Daoy (cell line): ENCODE results near the gene FXYD4. TPM values are rescaled to one million over a fixed set of nuclear protein-coding genes. Genes with fewer than 3 reads are reported as not detected.

Experiments used
- DNase-seq: peaks from one replicate; pipeline ENCODE4 v3.0.0-alpha.2; 2015; ENCODE audit warnings: low read depth
- total RNA-seq: library from RNA; depleted of rRNA; stranded (reverse); fragments of >200 nt; shearing (Covaris generic); gene quantifications from 2 replicates; pipeline ENCODE4 v1.2.3, GENCODE V29; 2014

Gene FXYD4
- total RNA-seq, 1 experiment from 2014 or later: not detected

DNA sequence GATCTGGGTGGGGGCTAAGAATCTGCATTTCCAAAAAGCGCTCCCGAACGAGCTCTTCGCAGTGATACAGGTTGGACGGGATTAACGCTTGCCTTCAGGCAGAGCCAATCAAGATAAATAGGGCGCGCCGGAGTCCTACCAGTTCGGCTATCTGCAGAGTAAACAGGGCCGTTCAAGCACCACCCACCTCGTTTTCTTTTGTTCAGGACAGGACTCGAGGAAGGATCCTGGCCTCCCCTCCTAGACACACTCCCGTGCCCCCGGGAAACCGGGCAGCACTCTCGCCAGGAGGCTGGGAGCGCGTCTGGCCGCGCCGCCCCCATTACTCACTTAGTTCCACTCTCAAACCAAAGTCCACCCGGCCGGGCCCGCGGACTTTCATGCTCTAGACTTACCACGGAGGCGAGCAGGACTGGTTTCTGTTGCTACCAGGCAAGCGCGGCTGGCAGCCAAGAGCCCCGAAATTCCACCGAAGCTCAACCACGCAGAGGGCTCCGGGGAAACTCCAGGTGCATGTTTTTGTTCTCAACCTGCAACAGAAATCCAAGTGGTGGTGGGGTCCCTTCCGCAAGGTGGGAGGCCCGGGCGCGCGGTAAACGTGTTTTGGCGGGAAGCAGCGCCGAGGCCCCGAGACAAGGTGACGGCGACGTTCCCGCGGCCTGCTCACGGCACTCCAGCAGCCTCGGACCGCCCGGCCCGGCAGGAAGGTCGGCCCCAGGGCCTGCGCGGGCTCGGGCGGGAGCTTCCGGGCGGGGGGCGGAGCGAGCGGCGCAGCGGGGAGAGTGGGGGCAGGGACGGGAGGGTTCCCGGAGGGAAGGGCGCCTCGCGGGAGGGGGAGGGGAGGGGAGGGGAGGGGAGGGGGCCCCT lies 24.9 kb downstream of the FXYD4 start:
- DNase-seq: no peak

DNA sequence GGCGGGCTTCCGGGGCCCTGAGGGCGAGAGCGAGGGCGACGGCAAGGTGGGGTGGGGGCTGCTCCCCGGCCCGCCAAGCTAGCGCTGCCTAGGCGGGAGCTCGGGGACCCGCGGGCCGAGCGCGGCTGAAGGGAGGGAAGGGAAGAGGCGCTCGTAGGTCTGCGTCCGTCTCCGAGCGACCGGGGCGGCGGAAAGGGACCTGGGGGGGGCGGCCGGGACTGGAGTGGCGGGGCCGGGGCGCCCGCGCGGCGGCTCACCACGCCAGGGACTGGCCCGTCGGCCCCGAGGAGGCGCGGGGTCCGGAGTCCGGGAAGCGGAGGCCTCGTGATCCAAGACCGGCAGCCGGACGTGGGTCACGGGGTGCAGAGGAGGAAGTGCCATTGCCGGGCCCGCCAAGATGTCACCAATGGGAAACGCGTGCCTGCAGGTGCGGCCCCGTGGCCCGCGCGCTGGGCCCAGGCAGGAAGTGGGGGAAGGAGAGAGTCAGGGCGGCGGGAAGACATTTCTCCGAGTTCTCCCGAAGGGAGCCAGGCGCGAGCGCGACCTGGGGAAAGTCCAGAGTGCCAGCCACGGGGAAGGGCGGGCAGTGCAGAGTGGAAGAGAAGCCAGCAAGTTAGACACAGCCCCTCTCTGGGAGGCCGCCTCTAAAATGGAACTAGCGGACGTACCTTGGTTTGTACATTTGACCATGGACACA lies 25.6 kb downstream of the FXYD4 start:
- no peak for DNase-seq

DNA sequence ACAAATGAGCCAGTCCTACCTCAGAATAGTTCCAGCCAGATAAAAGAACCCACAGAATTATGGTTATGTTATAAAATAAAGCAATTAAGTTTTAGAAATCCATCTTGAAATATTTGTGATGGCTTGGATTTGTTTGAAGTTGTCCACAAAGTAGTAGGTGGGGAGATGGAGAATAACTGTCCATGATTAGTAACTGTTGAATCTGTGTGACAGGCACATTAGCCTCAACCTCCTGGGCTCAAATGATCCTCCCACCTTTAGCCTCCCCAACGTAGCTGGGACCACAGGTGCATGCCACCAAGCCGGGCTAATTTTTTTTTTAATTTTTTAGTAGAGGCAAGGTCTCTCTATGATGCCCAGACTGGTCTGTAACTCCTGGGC lies 27.5 kb downstream of the FXYD4 start:
- no peak for DNase-seq

DNA sequence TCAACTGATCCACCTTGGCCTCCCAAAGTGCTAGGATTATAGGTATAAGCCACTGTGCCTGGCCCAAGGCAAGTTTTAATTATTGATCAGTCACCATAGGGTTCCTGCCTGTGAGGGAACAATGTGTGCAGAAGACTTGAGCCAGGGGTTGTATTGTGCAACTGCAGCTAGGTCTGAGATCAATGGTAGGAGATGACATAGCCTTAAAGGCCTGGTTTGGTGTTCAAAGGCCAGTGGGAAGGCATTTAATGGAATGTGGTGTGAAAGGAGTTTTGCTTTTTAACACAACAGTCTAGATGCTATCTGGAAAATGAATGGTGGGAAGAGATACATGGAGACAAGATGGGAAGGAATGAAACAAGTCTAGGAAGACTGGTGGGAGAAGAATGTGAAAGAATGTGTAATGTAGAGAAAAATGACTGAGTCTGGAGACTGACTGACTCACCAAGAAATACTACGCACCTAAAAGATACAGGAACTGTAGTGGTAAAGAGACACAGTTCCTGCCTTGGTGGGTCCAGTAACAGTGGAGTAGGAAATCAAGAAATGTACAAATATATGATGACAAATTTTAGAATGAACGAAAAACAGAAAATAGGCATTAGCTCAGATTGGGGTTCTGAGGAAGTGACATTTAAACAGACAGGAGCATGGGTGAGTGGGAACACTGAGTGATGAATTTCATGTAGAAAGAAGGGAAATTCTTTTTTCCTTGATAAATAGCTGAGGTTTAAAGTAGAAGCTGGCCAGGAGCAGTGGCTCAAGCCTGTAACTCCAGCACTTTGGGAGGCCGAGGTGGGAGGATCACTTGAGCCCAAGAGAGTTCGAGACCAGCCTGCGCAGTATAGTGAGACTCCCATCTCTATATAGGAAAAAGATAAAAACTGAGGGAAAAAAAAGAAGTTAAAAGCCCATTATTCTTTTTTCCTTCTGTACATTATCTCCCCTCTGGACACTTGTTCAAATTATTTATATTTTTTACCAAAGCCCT lies 28.2 kb downstream of the FXYD4 start:
- DNase-seq: no peak

DNA sequence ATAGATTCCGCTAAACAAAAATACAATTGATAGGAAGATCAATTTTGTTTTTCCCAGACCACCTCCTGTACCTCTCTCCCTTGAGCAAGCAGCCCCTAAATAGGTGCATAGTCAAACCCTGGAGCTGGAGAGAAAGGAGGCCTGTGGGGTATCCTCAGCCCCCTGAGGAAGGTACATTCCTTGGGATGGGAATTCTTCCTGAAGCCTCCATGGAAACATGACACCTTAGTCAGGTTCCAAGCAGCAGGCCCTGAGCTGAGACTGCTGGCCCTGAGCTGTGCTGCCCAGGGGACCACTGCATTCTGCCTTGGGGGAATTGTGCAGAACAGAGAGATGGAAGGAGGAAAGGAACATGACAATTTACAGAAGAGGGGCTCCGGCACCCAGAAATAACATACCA lies 30.2 kb downstream of the FXYD4 start:
- no peak for DNase-seq

DNA sequence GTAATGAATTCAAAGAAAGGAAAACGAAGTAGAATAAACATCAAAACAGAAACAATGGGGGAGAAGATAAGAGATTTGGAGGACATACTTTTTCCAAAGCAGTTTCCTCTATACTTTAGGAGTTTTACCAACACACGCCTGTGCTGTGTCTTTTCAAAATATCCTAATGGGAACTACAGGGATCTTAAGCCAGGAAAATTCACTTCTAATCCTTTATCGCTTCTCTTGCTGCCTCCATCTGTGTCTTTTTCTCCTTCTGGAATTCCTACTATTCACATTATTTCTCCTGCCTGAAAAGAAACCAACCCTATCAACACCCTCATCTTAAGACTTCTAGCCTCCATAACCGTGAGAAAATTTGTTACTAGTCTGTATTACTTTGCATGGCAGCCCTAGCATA lies 30.7 kb downstream of the FXYD4 start:
- DNase-seq: no peak

DNA sequence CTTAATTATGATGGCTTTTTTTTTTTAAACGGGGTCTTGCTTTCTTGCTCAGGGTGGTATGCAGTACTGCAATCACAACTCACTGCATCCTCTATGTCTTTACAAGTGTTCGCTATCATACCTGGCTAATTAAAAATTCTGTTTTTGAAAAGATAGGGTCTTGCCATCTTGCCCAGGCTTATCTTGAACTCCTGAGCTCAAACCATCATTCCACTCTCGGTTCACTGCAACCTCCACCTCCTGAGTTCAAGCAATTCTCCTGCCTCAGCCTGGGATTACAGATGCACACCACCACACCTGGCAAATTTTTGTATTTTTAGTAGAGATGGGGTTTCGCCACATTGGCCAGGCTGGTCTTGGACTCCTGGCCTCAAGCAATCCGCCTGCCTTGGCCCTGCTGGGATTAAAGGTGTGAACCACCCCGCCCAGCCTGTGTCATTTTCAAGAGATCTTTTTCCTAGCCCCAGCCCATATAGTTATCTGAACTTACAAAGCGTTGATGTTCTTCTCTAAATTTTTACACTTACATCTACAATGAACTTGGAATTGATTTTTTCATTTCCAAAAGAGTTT lies 31.5 kb downstream of the FXYD4 start:
- DNase-seq: no peak

DNA sequence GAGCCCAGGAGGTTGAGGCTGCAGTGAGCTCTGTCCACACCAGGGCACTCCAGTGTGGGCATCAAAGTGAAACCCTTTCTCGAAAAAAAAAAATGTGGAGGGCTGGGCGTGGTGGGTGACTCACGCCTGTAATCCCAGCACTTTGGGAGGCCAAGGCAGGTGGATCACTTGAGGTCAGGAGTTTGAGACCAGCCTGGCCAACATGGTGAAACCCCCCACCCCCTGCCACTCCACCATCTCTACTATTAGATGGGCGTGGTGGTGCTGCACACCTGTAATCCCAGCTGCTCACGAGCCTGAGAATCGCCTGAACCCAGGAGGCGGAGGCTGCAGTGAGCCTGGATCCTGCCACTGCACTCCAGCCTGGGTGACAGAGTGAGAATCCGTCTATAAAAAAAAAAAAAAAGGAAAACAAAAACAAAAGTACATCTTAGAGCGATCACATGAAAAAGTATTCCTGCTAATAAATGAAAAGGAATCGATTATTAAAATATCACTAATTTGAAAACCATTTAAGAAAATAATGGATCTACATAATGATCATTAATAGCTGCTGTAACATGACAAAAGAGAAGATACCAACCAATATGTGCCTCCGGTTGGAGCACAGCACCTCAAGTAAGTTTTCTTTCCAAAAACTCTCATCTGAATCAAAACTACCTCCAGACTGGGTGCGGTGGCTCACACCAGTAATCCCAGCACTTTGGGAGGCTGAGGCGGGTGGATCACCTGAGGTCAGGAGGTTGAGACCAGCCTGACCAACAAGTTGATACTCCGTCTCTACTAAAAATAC lies 32.7 kb downstream of the FXYD4 start:
- no peak for DNase-seq

DNA sequence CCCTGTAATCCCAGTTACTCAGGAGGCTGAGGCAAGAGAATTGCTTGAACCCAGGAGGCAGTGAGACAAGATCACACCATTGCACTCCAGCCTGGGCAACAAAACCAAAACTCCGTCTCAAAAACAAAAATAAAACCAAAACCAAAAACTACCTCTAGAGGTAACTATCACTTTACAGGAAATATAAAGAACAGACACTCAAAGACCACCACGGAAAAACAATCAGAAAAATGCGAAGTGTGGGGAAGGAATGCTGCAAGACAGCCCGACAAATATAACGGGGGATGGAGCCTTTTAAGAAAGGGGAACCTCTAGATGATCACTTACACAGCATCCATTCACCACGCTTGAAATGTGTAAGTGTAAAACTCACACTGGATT lies 33.3 kb downstream of the FXYD4 start:
- DNase-seq: no peak

DNA sequence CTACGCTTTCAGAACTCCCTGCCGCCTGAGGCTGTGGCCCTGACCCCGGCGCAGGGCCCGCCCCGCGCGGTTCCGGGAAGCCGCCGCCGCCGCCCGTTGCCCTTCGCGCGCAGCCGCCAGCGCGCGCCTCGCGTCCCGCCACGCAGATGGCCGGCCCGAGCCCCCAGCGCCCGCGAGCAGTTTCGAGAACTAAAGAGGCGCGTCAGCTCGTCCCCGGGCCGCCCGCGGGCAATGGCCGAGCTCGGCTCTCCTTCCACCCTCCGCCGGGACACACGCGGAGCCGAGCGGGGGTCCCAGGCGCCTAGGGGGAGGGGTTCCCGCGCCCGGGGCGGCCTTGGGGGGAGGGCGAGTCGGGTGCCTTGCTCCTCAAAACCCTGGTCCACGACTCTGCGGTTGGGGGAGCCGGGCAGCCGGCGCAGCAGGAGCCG lies 35.7 kb downstream of the FXYD4 start:
- DNase-seq: peak; percentile 51

DNA sequence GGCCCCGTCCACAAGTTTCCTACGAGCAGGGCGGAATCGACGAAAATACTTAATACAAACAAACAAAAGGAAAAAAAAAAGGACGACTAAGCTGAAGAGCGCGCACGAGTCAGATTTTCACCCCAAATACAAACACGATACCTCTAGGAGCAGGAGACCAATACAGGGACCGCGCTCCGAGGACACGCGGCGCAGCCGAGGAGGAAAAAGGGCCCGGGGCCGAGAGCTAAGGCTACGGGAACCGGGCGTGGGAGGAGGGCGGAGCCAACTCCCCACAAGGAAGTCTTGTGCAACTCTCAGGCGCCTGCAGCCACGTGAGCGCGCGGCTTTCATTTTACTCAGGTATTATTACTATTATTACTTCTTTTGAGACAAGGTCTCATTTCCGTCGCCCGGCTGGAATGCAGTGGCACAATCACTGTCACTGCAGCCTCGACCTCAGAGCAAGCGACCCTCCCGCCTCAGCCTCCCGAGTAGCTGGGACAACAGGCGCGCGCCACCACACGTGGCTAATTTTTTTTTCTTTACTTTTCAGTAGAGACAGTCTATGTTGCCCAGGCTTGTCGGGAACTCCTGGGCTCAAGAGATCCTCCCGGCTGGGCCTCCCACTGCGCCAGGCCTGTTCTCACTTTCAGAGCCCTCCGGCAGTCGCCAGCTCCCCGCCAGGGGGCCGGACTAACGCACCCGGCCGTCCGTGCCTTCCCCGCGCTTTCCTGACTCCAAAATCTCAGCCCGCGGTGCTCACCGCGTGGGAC lies 36.3 kb downstream of the FXYD4 start:
- peak; percentile 91 for DNase-seq

DNA sequence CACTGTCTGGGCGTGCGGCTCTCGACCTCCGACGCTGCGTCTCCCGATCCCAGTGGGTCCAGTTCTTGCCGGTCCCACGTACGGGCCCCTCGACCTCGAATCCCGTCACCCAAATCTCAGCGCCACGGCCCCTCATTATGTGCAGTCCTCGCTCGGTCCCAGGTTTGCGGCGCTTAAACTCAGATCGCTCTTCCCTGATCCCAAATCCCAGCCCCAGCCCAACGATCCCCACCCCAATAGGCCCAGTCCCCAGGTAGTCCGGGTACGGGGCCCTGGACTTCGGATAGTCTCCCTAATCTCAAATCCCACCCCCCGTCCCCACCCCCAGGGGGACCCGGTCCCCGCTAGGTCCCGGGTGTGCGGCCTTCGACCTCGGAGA lies 36.9 kb downstream of the FXYD4 start:
- no peak for DNase-seq

DNA sequence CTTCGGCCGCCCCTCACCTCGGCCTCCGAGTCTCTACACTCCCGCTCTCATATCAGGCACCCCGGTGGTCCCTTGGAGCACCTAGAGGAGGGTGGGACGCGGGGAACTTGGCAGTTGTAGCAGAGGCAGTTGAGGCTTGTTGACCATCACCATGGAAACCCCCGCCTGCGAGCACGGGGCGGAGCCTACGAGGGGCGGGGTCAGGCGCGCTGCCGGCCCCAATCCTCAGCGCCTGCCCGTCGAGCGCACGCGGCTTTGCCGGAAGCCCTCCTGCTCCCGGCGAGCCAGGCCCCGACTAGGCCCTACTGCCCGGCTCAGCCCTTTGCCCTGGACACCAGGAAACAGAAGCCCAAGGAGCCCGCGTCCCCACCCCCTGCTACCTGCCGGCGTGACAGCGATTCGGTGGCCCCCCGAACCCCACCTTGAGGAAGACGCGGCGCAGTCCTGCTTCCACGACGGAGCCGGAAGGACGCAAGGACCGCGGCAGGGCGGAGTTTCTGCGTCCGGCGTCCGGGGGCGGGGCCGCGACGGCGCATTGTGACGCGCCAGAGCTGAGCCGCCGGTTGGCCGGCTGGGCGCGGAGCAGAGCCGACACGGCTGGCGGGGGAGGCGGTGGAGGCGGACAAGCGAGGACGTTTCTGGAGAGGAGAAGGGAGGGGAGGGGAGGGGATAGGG lies 37.4 kb downstream of the FXYD4 start, which contains the start of gene HNRNPF:
TSS of gene HNRNPF (minus strand) at position 477 of the 675 bp plus-strand sequence. CDS start 21,302 bp downstream, outside the sequence.
- peak; percentile 94 for DNase-seq

DNA sequence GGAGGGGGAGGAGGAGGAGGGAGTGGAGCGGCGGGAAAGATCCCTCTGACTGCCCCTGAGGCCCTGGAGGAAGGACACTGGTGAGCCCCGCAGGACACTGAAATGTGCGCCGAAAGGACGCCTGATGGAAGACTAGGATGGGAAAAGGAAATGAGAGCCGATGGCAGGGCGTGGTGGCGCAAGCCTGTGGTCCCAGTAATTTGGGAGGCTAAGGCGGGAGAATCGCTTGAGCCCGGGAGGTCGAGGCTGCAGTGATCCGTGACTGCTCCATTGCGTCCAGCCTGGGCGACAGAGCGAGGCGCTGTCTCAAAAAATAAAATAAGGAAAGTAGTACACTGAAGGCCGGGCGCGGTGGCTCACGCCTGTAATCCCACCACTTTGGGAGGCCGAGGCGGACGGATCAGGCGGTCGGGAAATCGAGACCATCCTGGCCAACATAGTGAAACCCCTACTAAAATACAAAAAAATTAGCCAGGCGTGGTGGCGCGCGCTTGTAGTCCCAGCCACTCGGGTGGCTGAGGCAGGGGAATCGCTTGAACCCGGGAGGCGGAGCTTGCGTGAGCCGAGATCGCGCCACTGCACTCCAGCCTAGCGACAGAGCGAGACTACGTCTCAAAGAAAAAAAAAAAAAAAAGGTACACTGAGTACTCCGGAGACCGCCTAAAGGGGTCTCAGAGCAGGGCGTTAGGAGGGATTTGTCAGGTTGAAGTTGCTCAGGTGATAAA lies 38.1 kb downstream of the FXYD4 start:
- DNase-seq: no peak

DNA sequence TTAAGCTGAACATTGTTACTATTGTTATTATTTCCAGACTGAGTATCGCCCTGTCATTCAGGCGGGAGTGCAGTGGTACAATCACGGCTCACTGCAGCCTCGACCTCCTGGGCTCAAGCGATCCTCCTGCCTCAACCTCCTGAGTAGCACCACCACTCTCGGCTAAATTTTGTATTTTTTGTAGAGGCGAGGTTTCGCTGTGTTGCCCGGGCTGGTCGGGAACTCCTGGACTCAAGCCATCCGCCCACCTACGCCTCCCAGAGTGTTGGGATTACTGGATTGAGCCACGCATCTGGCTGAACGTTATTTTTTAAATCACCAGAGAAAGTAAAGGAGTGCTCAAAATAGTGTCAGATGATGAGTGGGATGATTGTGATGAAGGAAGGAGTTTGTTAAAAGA lies 38.9 kb downstream of the FXYD4 start:
- no peak for DNase-seq

DNA sequence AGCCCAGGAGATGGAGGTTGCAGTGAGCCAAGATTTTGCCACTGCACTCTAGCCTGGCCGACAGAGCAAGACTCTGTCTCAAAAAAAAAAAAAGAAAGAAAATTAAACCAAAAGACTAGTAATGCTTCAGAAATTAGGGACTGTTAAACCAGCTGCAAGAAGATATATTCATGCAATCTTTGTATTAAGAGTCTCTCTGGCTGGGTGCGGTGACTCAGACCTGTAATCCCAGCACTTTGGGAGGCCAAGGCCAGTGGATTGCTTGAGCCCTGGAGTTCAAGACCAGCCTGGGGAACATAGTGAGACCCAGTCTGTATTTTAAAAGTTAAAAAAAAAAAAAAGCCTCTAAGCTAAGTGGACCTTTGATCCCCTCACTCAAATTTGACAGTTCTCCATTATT lies 40.1 kb downstream of the FXYD4 start:
- no peak for DNase-seq

DNA sequence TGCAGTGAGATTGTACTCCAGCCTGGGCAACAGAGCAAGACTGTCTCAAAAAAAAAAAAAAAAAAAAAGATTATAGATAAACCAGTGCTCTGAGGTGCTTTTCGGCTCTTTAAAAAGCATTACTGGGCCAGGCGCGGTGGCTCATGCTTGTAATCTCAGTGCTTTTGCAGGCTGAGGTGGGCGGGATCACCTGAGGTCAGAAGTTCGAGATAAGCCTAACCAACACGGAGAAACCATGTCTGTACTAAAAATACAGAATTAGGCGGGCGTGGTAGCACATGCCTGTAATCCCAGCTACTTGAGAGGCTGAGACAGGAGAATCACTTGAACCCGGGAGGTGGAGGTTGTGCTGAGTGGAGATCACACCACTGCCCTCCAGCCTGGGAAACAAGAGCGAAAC lies 44.1 kb downstream of the FXYD4 start:
- no peak for DNase-seq

DNA sequence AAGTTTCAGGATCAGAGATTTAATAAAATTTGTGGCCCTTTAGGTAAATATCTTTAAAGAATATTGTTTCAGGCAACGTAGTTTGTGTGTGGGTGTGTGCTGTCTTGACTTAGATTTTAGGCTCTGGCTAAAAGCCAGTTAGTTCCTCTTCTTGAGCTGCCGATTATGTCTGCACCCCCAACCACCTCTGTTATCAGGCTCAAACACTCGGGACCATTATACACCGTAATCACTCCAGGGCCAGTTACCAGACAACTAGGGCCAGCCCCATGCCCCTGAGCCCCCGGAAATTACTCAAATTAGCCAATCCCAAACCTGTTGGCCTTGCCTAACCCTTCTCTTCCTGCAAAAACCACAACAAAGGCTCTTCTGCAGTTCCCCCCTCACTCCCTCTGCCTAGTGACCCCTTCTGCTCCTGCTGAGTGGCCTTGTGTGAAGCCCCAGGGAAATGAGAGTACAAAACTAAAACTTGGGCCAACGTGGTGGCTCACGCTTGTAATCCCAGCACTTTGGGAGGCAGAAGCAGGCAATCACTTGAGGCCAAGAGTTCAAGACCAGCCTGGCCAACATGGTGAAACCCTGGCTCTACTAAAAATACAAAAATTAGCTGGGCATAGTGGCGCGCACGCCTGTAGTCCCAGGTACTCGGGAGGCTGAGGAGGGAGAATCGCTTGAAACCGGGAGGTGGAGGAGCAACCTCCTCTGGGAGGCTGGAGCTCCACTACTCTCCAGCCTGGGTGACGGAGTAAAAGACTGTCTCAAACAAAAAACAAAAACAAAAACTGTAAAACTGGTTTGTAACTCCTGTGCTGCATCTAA lies 46.7 kb downstream of the FXYD4 start:
- DNase-seq: no peak
